Measurements from ENCODE around the gene NCAM1. TPM values are rescaled to one million over a fixed set of nuclear protein-coding genes. Genes with fewer than 3 reads are reported as not detected.

The NCAM1 gene
- total RNA-seq, 1 donor from 2014 or later: 332 TPM

DNA sequence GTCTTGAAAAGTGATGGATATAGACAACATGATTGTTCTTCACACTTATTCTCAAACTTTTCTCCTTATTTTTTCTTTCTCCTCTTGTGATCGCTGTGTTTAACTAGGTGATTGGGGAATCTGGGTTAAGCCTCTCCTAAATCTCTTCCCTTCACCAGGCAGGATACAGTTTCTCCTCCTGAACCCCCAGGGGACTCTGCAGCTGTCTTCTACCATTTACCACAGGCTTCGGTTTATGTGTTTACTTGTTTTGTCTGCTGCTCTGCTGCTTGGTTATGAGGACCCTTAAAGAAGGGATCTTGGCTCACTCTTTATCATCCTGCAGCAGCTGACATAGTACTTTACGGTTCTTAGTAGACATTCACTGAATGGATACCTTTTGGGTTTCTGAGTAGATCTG lies 124.2 kb downstream of the NCAM1 start:
- Histone ChIP-seq H3K9me3 (replicated peaks) (no peaks in the 10 kb centered on the region), H3K27ac (replicated peaks) (no peak overlapping the region), H3K4me3 (no peak overlapping the region), H3K4me1 (peaks cover 42% of the 10 kb centered on the region), H3K27me3 (ENCODE audit: low read depth) (no peaks in the 10 kb centered on the region), H3K36me3 (no peaks in the 10 kb centered on the region)
- no peak for DNase-seq
- TF ChIP-seq, protein P1, sequence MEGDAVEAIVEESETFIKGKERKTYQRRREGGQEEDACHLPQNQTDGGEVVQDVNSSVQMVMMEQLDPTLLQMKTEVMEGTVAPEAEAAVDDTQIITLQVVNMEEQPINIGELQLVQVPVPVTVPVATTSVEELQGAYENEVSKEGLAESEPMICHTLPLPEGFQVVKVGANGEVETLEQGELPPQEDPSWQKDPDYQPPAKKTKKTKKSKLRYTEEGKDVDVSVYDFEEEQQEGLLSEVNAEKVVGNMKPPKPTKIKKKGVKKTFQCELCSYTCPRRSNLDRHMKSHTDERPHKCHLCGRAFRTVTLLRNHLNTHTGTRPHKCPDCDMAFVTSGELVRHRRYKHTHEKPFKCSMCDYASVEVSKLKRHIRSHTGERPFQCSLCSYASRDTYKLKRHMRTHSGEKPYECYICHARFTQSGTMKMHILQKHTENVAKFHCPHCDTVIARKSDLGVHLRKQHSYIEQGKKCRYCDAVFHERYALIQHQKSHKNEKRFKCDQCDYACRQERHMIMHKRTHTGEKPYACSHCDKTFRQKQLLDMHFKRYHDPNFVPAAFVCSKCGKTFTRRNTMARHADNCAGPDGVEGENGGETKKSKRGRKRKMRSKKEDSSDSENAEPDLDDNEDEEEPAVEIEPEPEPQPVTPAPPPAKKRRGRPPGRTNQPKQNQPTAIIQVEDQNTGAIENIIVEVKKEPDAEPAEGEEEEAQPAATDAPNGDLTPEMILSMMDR (IDR thresholded peaks at IDR 0.05; ENCODE audit: borderline replicate concordance): no peak
- intact Hi-C loops (cut with micrococcal nuclease): no loop called here

DNA sequence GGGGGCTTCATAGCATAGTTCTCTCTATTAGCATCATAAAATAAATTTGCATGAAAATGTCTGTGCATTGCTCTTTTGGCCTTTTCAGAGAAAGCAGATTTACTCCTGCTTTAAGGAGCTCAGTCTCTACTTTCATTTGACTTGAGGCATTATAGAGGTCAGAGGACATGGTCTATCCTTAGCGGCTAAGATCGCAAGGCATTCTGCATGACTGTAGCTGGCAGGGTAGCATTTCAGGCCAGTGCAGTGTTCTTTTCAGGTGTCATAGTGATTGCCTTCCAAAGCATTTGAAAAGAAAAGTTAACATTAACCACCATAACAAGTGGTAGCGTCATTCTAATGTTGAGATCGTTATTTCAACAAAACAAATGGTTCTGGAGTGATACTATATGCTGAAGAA lies 126.5 kb downstream of the NCAM1 start:
- Histone ChIP-seq H3K9me3 (replicated peaks) (no peaks in the 10 kb centered on the region), H3K4me1 (peaks cover 47% of the 10 kb centered on the region), H3K27me3 (ENCODE audit: low read depth) (no peaks in the 10 kb centered on the region), H3K36me3 (no peaks in the 10 kb centered on the region), H3K27ac (replicated peaks) (no peak overlapping the region), H3K4me3 (no peak overlapping the region)
- no peak for DNase-seq
- intact Hi-C loops (cut with micrococcal nuclease): no loop called here
- TF ChIP-seq, protein P1 (IDR thresholded peaks at IDR 0.05; ENCODE audit: borderline replicate concordance): no peak

DNA sequence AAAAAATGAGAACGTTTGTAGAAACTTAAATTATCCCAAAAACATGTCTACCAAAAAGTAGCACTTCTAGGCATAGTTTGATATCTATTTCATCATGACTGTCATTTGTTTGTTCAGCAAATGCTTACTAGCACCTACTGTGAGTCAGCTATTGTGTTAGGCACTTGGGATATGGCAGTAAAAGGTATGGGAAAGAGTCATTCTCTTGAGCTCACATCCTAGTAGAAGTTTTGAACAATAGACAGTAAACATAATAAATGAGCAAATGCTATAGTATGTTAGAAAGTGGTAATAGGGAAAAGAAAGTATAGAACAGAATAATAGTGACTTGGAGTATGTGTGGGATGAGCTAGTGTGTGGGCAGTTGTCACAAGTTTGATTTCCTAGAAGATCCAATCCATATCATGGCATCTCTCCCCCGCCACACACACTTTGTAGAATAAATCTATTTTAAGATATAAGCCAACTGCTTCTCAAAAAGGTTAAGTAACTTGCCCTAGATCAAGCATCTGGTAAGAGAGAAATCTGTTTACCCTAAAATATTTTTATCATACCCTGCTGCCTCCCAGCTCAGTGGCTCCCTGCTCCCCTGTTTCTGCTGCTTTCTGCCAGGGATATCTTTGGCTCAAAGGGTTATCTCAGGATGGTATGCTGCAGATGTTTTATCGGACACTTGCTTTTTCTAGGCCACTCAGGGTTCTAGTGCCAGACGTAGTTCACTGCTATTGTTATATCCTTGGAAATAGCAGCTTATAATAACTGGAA lies 129.7 kb downstream of the NCAM1 start:
- TF ChIP-seq, protein P1 (IDR thresholded peaks at IDR 0.05; ENCODE audit: borderline replicate concordance): no peak
- Histone ChIP-seq H3K36me3 (no peaks in the 10 kb centered on the region), H3K27ac (replicated peaks) (peak overlapping the region; percentile 50), H3K9me3 (replicated peaks) (no peaks in the 10 kb centered on the region), H3K4me1 (peaks cover 47% of the 10 kb centered on the region), H3K4me3 (no peak overlapping the region), H3K27me3 (ENCODE audit: low read depth) (no peaks in the 10 kb centered on the region)
- intact Hi-C loops (cut with micrococcal nuclease): no loop called here
- no peak for DNase-seq

DNA sequence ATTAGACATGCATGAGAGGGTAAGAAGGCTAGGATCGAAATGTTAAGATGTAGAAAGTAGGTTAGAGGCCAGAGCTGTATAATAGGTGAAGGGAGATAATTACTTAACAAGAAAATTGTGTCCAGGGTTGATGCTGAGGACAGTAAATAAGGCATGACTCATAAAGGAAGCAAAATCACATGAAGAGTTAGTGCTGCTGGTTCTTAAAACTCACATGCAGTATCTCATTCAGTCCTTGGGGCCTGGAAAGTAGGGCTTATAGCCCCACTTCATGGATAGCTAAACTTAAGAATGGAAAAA lies 130.2 kb downstream of the NCAM1 start:
- peaks cover 46% of the 10 kb centered on the region for H3K4me1 ChIP-seq
- no peaks in the 10 kb centered on the region for H3K36me3 ChIP-seq
- no peaks in the 10 kb centered on the region for H3K27me3 ChIP-seq (ENCODE audit: low read depth)
- H3K27ac ChIP-seq (replicated peaks): peak overlapping the region; percentile 50
- H3K4me3 ChIP-seq: no peak overlapping the region
- no peak for DNase-seq
- H3K9me3 ChIP-seq (replicated peaks): no peaks in the 10 kb centered on the region
- TF ChIP-seq, protein P1 (IDR thresholded peaks at IDR 0.05; ENCODE audit: borderline replicate concordance): no peak
- intact Hi-C loops (cut with micrococcal nuclease): no loop called here

DNA sequence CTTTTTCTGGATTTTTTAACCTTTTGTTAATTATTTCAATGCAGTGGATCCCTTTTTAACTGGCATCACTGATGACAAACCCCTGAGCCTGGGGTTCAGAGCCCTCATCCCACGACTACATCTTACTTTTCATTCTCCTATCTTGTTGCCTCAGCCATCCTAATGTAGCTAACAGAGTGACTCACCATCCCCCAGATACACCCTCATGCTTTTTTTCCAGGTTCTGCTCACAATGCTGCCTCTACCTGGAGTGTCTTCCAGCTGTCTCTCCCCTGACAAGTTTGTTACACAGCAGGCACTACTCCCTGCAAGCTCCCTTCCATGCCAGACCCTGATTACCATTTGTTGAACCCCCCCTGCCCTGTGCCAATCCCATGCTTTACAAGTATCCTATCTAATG lies 135.4 kb downstream of the NCAM1 start:
- TF ChIP-seq, protein P1 (IDR thresholded peaks at IDR 0.05; ENCODE audit: borderline replicate concordance): no peak
- H3K4me1 ChIP-seq: peaks cover 29% of the 10 kb centered on the region
- no peaks in the 10 kb centered on the region for H3K9me3 ChIP-seq (replicated peaks)
- H3K27me3 ChIP-seq (ENCODE audit: low read depth): no peaks in the 10 kb centered on the region
- no peak overlapping the region for H3K27ac ChIP-seq (replicated peaks)
- no peak for DNase-seq
- H3K4me3 ChIP-seq: no peak overlapping the region
- intact Hi-C loops (cut with micrococcal nuclease): no loop called here
- H3K36me3 ChIP-seq: no peaks in the 10 kb centered on the region

Data from left ventricle myocardium inferior (tissue), 1 donor.